A673 (cell line): ENCODE data around the gene ACOXL. TPM values are rescaled to one million over a fixed set of nuclear protein-coding genes. Genes with fewer than 3 reads are reported as not detected.

Experiments used
- BruUV-seq: library from RNA; stranded (reverse); fragments of 400-500 nt; replicated peaks from 2 replicates; lab custom pipeline; 2021; lab: Mats Ljungman, UMichigan
- CTCF ChIA-PET: fragments of 300-600 bp; sonication (Branson Sonifier 250); formaldehyde crosslinking; loops from one replicate; lab custom pipeline; 2022; ENCODE audit warnings: antibody characterized with exemption; lab: Charles Lee
- POLR2A ChIA-PET: fragments of 300-600 bp; sonication (Branson Sonifier 250); formaldehyde crosslinking; loops from one replicate; lab custom pipeline; 2022; ENCODE audit warnings: antibody characterized with exemption; ENCODE audit not compliant: low non-redundant PET; lab: Charles Lee
- DNase-seq: peaks from one replicate; pipeline ENCODE4 v3.0.0-alpha.2; 2015; ENCODE audit warnings: low spot score
- H3K27ac ChIP-seq: fragments of 200-600 bp; sonication (generic); 2 replicates; pipeline ENCODE4 v1.5.1; 2016; ENCODE audit warnings: mixed run types, low read depth, mild to moderate bottlenecking, mixed read lengths, antibody characterized with exemption, low read length; ENCODE audit not compliant: poor library complexity, severe bottlenecking
- H3K27me3 ChIP-seq: fragments of 200-600 bp; sonication (generic); replicated peaks from 2 replicates; pipeline ENCODE4 v1.6.1; 2017; ENCODE audit warnings: mixed run types, low read depth, mild to moderate bottlenecking, mixed read lengths, antibody characterized with exemption, low read length; ENCODE audit not compliant: insufficient read depth, poor library complexity
- H3K36me3 ChIP-seq: fragments of 200-600 bp; sonication (generic); 2 replicates; pipeline ENCODE4 v1.6.1; 2016; ENCODE audit warnings: mixed run types, mild to moderate bottlenecking, mixed read lengths, antibody characterized with exemption, low read length; ENCODE audit not compliant: insufficient read depth, poor library complexity, severe bottlenecking
- H3K4me1 ChIP-seq: fragments of 200-600 bp; sonication (generic); 2 replicates; pipeline ENCODE4 v1.6.1; 2017; ENCODE audit warnings: mixed run types, mild to moderate bottlenecking, mixed read lengths, antibody characterized with exemption, low read length; ENCODE audit not compliant: insufficient read depth, poor library complexity, severe bottlenecking
- H3K4me3 ChIP-seq: fragments of 200-600 bp; sonication (generic); 2 replicates; pipeline ENCODE4 v1.5.1; 2016; ENCODE audit warnings: low read depth, mixed run types, mild to moderate bottlenecking, mixed read lengths, low read length; ENCODE audit not compliant: poor library complexity, severe bottlenecking
- H3K9me3 ChIP-seq: fragments of 200-600 bp; sonication (generic); 2 replicates; pipeline ENCODE4 v1.6.1; 2016; ENCODE audit warnings: mixed run types, low read depth, mild to moderate bottlenecking, mixed read lengths, antibody characterized with exemption, low read length; ENCODE audit not compliant: poor library complexity, severe bottlenecking
- EZH2 ChIP-seq: fragments of 200-600 bp; sonication (generic); IDR thresholded peaks from 2 replicates; pipeline ENCODE4 v1.6.1; 2017; ENCODE audit warnings: borderline replicate concordance, low read depth, mild to moderate bottlenecking, mixed read lengths, antibody characterized with exemption, low read length; ENCODE audit not compliant: poor library complexity, severe bottlenecking
- intact Hi-C: fragments of 100-400 bp; cut with micrococcal nuclease; formaldehyde crosslinking; loops from one replicate; pipeline ENCODE4 v1.10.0; 2022; ENCODE audit not compliant: unreplicated experiment
- total RNA-seq: library from RNA; stranded (reverse); gene quantifications from 2 replicates; pipeline ENCODE4 v1.2.3, GENCODE V29; 2021
- TF ChIP-seq, protein P1 (sequence below): fragments of 300-800, 200-600 bp; sonication (generic); conservative IDR thresholded peaks from 2 replicates; pipeline ENCODE4 v1.5.1; 2017; ENCODE audit warnings: low read depth, mild to moderate bottlenecking, antibody characterized with exemption, low read length, moderate library complexity, mixed read lengths

The ACOXL gene
- total RNA-seq, 1 experiment from 2014 or later = not detected

DNA sequence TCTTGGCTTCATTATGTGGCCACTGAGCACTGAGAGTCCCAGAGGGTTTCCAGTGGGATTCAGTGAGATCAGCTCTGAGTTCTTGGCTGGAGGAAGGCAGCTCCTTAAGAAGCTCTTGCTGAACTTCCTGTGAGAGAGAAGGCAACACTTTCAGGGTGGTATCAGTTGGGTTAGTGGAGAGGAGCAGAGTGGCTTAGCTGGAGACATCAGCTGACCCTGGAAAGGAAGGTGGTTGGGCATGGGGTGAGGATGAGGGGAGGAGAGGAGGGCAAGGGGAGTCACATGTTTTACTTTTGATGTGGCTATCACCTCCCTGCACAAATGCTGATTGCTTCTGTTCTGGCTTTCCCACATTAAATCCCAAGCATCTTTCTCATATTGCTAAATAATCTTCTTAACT, 95.1 kb downstream of the ACOXL start:
- TF ChIP-seq EZH2 = no peak
- TF ChIP-seq, protein P1, sequence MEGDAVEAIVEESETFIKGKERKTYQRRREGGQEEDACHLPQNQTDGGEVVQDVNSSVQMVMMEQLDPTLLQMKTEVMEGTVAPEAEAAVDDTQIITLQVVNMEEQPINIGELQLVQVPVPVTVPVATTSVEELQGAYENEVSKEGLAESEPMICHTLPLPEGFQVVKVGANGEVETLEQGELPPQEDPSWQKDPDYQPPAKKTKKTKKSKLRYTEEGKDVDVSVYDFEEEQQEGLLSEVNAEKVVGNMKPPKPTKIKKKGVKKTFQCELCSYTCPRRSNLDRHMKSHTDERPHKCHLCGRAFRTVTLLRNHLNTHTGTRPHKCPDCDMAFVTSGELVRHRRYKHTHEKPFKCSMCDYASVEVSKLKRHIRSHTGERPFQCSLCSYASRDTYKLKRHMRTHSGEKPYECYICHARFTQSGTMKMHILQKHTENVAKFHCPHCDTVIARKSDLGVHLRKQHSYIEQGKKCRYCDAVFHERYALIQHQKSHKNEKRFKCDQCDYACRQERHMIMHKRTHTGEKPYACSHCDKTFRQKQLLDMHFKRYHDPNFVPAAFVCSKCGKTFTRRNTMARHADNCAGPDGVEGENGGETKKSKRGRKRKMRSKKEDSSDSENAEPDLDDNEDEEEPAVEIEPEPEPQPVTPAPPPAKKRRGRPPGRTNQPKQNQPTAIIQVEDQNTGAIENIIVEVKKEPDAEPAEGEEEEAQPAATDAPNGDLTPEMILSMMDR = no peak
- Histone ChIP-seq H3K4me3 (no peak overlapping the region), H3K36me3 (no peaks in the 10 kb centered on the region), H3K27ac (no peak overlapping the region), H3K27me3 (peaks cover 17% of the 10 kb centered on the region), H3K9me3 (no peaks in the 10 kb centered on the region), H3K4me1 (no peaks in the 10 kb centered on the region)
- POLR2A ChIA-PET = no interaction called here
- intact Hi-C loops = no loop called here
- CTCF ChIA-PET = no interaction called here
- DNase-seq = no peak
- BruUV-seq = no TSS peak

DNA sequence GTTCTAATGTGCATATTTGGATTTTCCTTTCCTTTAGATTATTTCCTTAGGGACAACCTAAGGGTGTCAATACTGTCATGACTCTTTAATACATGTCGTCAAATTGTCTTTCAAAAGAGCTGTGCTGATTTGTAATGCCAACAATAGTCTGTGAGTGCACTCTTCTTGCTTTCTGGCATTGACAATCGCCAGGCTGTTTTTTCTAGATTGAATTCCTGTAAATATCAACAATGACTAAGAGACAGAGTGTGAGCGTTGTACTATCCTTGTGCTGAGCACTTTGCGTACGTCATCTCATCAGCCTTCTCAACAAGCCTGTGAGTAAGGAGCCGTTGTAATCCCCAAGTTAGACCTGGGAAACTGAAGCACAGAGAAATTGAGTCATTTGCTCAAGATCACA, 96.0 kb downstream of the ACOXL start:
- BruUV-seq = no TSS peak
- intact Hi-C loops = no loop called here
- CTCF ChIA-PET = no interaction called here

DNA sequence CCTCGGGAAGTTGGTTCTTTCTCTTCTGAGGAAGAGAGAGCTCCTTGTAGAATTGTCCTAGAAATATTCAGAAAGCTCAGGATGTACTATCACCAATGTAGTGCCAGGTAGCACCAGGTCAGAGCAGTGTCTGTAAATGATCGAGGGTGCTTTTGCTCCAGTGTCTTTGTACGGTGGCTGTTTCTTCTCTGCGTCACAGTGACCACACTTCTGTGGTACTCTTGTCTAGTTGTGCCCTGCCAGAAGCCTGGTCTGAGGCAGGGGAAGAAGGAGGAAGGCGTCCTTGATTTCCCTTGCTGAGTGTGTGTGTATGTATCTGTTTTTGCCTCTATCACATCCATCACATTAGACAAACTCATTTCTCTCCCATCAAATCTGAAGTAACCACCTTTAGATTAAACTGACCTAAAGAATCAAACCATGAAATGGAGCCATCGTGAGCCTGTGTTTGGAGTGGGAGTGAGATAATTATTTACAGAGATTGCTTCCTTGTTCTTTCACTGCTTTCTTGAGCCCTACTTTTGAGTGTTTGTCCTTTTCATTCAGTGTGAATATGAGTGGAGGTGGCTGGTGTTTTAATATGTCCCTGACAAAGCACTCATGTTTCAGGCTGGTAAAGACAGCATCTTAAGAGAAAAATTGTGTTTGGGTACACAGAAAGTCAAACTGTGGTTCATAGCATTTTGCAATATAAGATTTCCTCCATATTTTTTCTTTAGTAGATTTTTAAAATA, 97.2 kb downstream of the ACOXL start:
- H3K4me3 ChIP-seq = no peak overlapping the region
- POLR2A ChIA-PET = no interaction called here

More for the DNA sequence above, 96.0 kb downstream of the ACOXL start:
- Histone ChIP-seq H3K9me3 (no peaks in the 10 kb centered on the region), H3K4me1 (no peaks in the 10 kb centered on the region), H3K27me3 (peaks cover 17% of the 10 kb centered on the region), H3K36me3 (no peaks in the 10 kb centered on the region), H3K27ac (no peak overlapping the region), H3K4me3 (no peak overlapping the region)
- POLR2A ChIA-PET = no interaction called here
- TF ChIP-seq, protein P1 = no peak
- TF ChIP-seq EZH2 = no peak
- no peak for DNase-seq

More for the DNA sequence above, 97.2 kb downstream of the ACOXL start:
- H3K9me3 ChIP-seq = no peaks in the 10 kb centered on the region
- no peak overlapping the region for H3K27ac ChIP-seq
- CTCF ChIA-PET = no interaction called here
- TF ChIP-seq, protein P1 = no peak
- TF ChIP-seq EZH2 = no peak
- no peak for DNase-seq
- intact Hi-C loops = no loop called here
- H3K27me3 ChIP-seq = peaks cover 26% of the 10 kb centered on the region
- H3K4me1 ChIP-seq = no peaks in the 10 kb centered on the region
- no peaks in the 10 kb centered on the region for H3K36me3 ChIP-seq
- BruUV-seq = no TSS peak
